H7 (cell line): ENCODE measurements around the gene DLL1. TPM values are rescaled to one million over a fixed set of nuclear protein-coding genes. Genes with fewer than 3 reads are reported as not detected.

ENCODE experiments used
- DNase-seq: peaks from one replicate; pipeline ENCODE4 v3.0.0; 2012
- H3K27me3 ChIP-seq: 2 replicates; pipeline ENCODE4 v1.6.0; 2011; ENCODE audit warnings: mild to moderate bottlenecking, low read length; ENCODE audit not compliant: control insufficient read depth, insufficient read depth
- H3K36me3 ChIP-seq: replicated peaks from 2 replicates; pipeline ENCODE4 v1.5.1; 2011; ENCODE audit warnings: low read length; ENCODE audit not compliant: control insufficient read depth, insufficient read depth
- H3K4me3 ChIP-seq: 2 replicates; pipeline ENCODE4 v1.5.1; 2011; ENCODE audit warnings: low read depth, mild to moderate bottlenecking, control low read depth, low read length, moderate library complexity; ENCODE audit not compliant: insufficient read depth
- total RNA-seq: library from RNA; depleted of rRNA; stranded (reverse); fragments of >200 nt; shearing (Covaris generic); gene quantifications from 2 replicates; pipeline ENCODE4 v1.2.3, GENCODE V29; 2014

The DLL1 gene
- total RNA-seq, 1 experiment from 2014 or later = 3.4 TPM

- H3K27me3 ChIP-seq = no peaks in the 10 kb centered on the region
- DNase-seq = no peak
- H3K36me3 ChIP-seq = no peaks in the 10 kb centered on the region
- no peak overlapping the region for H3K4me3 ChIP-seq
Observed at GRCh38 chr6:170248111-170248805, 42.6 kb downstream of the DLL1 start.

DNA sequence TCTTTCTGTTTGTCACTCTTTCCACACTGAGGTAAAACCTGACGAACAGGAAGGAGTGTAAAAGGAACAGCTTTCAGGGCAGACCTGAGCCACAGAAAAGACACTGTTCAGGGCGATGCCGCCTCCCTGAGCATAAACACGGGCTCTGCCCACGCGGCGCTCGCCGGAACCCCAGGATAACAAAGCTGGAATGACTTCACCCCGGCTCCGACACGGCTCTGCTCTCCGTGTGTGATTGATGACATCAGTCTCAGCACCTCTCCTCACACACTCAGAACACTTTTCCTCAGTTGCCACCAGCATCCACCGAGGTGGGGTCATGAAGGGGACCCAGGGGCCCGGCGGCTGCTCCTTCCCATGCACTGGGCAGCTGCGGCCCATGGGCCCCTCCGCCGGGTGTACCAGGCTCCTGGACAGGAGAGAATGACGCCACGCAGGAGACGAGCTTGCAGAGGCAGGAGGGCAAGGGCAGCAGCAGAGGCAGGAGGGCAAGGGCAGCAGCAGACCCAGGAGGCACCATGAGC, 43.6 kb downstream of the DLL1 start:
- H3K27me3 ChIP-seq = no peaks in the 10 kb centered on the region

DNA sequence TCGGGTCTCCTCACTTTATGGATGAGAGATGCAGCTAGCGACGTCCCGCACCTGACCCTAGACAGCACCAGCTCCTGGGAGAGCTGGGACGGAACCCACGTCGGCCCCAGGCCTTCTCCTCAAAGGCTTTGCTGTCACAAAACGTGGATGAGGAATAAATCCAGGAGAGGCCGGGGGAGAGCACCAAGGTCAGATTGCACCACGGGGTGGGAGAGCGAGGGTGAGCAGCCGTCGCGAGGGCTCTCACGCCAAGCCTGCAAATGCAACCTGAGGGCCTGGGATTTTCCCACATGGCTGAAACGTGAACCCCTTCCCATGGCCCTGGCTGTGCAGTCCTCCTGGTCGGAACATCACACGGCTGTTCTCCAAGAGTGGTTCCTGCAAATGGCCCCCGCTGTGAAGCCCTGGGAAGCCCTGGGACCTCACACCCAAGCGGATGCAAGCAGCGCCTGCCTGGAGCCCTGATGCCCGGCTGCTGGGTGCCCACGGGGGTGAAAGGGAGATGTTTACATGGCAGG, 45.3 kb downstream of the DLL1 start:
- Histone ChIP-seq H3K36me3 (no peaks in the 10 kb centered on the region), H3K27me3 (no peaks in the 10 kb centered on the region), H3K4me3 (no peak overlapping the region)
- no peak for DNase-seq

More for the DNA sequence above, 43.6 kb downstream of the DLL1 start:
- no peaks in the 10 kb centered on the region for H3K36me3 ChIP-seq
- no peak overlapping the region for H3K4me3 ChIP-seq
- no peak for DNase-seq

DNA sequence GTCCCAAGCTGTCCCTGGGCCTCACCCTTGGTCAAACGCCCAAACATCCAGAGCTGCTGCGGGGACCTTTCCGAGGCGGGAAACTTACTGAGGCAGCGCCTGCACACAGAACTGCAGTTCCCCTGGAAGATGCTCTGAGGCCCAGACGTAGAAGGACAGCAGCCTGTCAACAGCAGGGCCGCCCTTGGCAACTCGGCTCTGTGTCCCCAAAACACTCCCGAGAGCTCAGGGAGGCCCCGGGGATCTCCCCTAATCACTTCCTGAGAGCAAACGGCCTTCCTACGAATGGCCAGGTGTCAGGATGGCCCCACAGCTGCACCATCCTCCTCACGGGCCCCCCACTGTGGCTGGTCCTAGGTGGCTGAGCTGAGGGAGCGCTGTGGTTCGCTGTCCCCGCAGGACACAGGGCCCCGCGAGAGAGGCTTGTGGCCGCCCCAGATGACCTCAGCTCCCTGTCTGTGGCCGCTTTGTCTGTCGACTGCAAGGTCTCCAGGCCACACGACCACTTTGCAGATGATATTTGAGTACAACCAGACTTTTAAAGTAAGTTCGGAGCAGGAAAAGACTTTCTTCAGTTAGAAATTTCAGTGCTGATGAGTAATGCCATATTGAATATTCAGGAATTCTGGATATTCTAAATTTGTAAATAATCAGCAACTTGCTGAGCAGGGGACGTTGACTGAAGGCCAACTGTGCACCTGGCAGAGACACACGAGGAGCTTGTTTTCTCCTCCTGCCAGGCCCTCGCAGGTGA, 46.0 kb downstream of the DLL1 start:
- DNase-seq = peak; percentile 82
- Histone ChIP-seq H3K4me3 (no peak overlapping the region), H3K36me3 (no peaks in the 10 kb centered on the region), H3K27me3 (no peaks in the 10 kb centered on the region)

GRCh38 chr6:170243791-170244291, 47.0 kb downstream of the DLL1 start:
- H3K27me3 ChIP-seq = no peaks in the 10 kb centered on the region
- no peak for DNase-seq

DNA sequence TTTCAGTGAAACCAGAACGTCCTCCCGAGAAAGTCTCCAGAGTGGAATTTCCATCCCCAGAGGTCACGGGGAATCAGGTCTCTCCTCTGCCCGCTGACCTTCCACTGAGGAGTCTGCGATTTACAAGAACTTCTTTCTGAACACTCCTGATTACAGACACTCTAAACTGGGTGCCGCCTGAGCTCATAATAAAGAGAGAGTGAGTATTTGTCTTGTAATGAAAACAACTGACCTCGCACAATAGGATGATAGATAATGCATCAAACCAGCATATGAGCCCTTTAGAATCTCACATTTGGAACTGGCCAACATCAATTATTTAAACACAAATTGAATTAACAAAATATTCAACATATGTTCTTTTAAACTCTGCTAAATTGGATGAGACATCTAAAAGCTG, 47.5 kb downstream of the DLL1 start:
- H3K36me3 ChIP-seq = no peaks in the 10 kb centered on the region
- H3K27me3 ChIP-seq = no peaks in the 10 kb centered on the region
- DNase-seq = no peak
- no peak overlapping the region for H3K4me3 ChIP-seq

More at GRCh38 chr6:170243791-170244291, 47.0 kb downstream of the DLL1 start:
- Histone ChIP-seq H3K36me3 (no peaks in the 10 kb centered on the region), H3K4me3 (no peak overlapping the region)

DNA sequence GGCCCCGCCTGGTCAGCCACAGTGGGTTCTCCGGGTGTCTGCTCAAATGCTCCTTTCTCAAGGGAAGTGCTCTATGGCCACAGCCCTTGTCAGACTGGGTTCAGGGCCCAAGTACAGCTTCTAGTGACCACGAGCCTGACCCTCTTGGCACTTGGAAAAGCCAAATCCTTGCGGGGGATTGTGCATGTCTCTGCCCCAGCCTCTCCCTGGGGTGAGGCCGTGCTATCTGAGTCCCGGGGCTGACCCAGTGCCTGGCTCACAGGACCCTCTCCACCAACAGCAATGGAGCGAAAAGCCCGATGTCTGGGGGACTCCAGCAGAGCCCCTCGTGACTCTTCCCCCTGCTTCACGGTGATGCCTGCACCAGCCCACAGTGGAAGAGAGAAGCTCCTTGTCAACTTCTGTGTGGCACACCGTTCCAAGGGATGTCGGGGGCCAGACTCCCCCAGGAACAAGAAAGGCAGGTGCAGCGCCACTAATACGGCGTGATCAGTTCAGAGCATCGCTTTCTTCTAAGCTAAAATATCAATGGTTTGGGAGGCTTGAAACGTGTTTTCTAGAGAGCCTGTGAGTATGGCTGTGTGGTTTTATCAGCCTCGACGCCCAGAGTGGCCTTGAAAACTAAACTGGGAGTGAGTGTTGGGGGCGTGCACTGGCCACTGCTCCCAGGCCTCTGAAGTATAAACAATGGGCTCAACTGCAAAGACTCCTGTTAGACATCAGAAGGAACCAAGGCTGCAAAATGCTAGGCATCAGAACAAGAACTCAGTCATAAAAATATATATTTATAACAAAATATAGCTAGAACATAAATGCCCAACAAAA, 51.9 kb downstream of the DLL1 start:
- Histone ChIP-seq H3K36me3 (no peaks in the 10 kb centered on the region), H3K4me3 (no peak overlapping the region), H3K27me3 (no peaks in the 10 kb centered on the region)
- no peak for DNase-seq

- Histone ChIP-seq H3K27me3 (no peaks in the 10 kb centered on the region), H3K4me3 (no peak overlapping the region), H3K36me3 (no peaks in the 10 kb centered on the region)
- DNase-seq = no peak
Observed at GRCh38 chr6:170237999-170238740, 52.7 kb downstream of the DLL1 start.

DNA sequence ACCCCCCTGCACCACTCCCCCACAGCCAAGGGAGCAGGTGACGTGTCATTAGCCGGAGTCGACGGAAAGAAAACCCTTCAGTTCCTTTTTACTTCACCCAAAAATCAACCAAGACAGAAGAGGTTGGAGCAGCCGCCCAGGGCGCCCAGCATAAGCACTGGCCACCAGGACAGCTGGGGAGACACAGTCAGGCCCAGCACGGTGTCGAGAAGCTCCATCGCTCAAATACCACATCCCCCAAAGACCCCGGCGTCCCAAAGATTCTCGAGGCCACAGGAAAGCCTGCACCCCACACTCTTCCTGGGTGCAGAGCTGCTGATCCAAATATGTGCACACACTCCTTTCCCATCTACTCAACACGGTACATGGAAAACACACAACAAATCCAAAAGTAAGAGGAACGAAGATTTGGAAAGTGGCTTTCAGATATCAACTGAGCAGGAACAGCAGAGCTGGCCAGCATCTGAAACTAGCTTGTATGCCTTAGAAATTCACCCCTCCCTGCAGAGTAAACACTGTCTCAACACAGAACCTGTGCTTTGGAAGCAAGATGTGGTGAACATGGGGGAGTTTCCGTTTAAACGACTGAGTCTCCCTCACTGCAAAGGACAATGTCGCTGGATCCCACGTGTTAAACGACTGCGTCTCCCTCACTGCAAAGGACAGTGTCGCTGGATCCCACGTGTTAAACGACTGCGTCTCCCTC, 54.6 kb downstream of the DLL1 start:
- no peaks in the 10 kb centered on the region for H3K36me3 ChIP-seq
- no peak for DNase-seq
- H3K27me3 ChIP-seq = no peaks in the 10 kb centered on the region
- H3K4me3 ChIP-seq = no peak overlapping the region

DNA sequence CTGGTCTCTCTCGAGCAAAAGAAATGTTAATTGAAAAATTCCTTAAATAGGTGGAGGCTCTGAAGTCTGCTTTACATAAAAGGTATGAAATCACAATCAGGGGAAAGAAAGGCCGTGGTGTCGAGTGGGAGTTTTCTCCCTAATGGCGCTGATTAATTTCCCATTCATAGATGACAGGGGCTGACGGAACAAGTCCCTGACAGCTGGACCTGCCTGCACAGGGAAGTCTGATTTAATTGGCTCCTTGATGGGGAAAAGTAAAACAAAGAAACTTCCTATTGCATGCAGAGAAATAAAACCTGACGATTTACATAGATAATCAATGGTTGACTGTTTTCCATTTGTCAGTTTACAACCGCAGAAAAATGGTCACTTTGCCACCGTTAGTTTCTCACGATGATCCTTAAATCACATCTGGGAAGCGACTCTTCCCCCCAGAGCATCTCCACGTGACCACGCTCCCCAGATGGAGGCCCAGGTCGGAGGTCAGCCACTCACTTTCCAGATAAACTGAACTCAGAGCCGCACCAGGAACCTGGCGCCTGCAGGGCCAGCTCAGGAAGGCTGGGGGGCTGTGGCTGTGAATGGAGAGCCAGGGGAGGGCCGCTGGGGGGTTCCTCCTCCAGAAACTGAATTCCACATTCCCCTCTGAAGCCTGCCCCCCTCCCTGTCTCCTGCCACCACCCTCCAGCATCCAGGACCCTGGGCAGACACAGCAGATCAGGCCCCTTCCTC, 55.3 kb downstream of the DLL1 start:
- no peaks in the 10 kb centered on the region for H3K27me3 ChIP-seq

DNA sequence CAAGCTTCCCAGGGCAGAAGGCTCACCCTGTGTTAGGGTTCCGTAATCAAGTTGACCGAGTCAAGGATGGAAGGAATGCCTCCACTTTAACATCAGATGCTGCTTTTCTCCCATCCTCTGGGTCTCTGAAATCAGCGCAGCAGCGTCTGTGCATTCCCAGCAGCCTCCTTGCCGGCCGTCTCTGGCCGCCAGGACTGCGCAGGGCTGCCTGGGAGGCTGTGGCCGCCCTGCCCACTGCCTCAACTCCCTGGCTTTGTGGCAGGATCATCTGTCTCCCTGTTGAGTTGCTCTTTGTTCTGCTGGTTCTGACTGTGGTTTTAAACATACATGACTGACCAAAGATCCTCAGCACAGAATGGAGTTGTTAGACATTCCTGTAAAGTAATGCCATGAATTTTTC, 56.5 kb downstream of the DLL1 start:
- no peaks in the 10 kb centered on the region; the same call in 1 of the 2 replicates for H3K27me3 ChIP-seq
- no peaks in the 10 kb centered on the region for H3K36me3 ChIP-seq
- DNase-seq = no peak
- H3K4me3 ChIP-seq = no peak overlapping the region

More for the DNA sequence above, 55.3 kb downstream of the DLL1 start:
- no peaks in the 10 kb centered on the region for H3K36me3 ChIP-seq
- no peak overlapping the region for H3K4me3 ChIP-seq
- no peak for DNase-seq

- Histone ChIP-seq H3K36me3 (no peaks in the 10 kb centered on the region), H3K27me3 (no peaks in the 10 kb centered on the region; the same call in 1 of the 2 replicates), H3K4me3 (no peak overlapping the region)
- no peak for DNase-seq
Observed at GRCh38 chr6:170233286-170234205, 57.3 kb downstream of the DLL1 start.
